Ureter (tissue), 1 donor: ENCODE data around the gene EHMT1. TPM values are rescaled to one million over a fixed set of nuclear protein-coding genes. Genes with fewer than 3 reads are reported as not detected.
"Not testable (repeated sequence)": the region's sequence is repeated elsewhere in the genome, so short reads cannot be mapped to it uniquely, and the experiment has no call there.

Experiments
- DNase-seq: peaks from one replicate; pipeline ENCODE4 v3.0.0-alpha.2; 2020; ENCODE audit warnings: low spot score
- total RNA-seq: library from RNA; stranded (reverse); gene quantifications from one replicate; pipeline ENCODE4 v1.2.4, GENCODE V29; 2023
- donor health status: DM: yes; HTN: yes; CAD: no.

EHMT1 gene
- total RNA-seq, 1 donor from 2014 or later: 126 TPM

GRCh38 chr9:137719194-137719593 lies 100.4 kb downstream of the EHMT1 start:
- DNase-seq: no peak

- no peak for DNase-seq
These were observed 101.8 kb downstream of the EHMT1 start for GRCh38 chr9:137720571-137721110.

- no peak for DNase-seq
These were observed 102.7 kb downstream of the EHMT1 start for GRCh38 chr9:137721479-137721878.

GRCh38 chr9:137721899-137722298 lies 103.1 kb downstream of the EHMT1 start:
- no peak for DNase-seq

GRCh38 chr9:137722481-137722880 lies 103.7 kb downstream of the EHMT1 start:
- DNase-seq: no peak

- not testable (repeated sequence) for DNase-seq
These were observed 104.6 kb downstream of the EHMT1 start for GRCh38 chr9:137723356-137723755.

GRCh38 chr9:137723783-137724445 lies 105.1 kb downstream of the EHMT1 start:
- DNase-seq: no peak

- no peak for DNase-seq
These were observed 106.0 kb downstream of the EHMT1 start for GRCh38 chr9:137724818-137725240.

GRCh38 chr9:137725598-137725997 lies 106.8 kb downstream of the EHMT1 start:
- DNase-seq: no peak

- not testable (repeated sequence) for DNase-seq
These were observed 107.5 kb downstream of the EHMT1 start for GRCh38 chr9:137726336-137726735.

GRCh38 chr9:137726764-137727163 lies 108.0 kb downstream of the EHMT1 start:
- no peak for DNase-seq

GRCh38 chr9:137727716-137728115 lies 108.9 kb downstream of the EHMT1 start:
- DNase-seq: no peak

GRCh38 chr9:137728444-137729311 lies 109.9 kb downstream of the EHMT1 start:
- no peak for DNase-seq

- DNase-seq: no peak
These were observed 112.6 kb downstream of the EHMT1 start for GRCh38 chr9:137731216-137731946.

- no peak for DNase-seq
These were observed 113.4 kb downstream of the EHMT1 start for GRCh38 chr9:137731947-137732813.

- DNase-seq: no peak
These were observed 114.6 kb downstream of the EHMT1 start for GRCh38 chr9:137733429-137733828.

GRCh38 chr9:137734181-137734580 lies 115.4 kb downstream of the EHMT1 start:
- no peak for DNase-seq

GRCh38 chr9:137738182-137738696 lies 119.4 kb downstream of the EHMT1 start:
- DNase-seq: not testable (repeated sequence)

GRCh38 chr9:137738703-137739102 lies 119.9 kb downstream of the EHMT1 start:
- DNase-seq: no peak

GRCh38 chr9:137739371-137740309 lies 120.8 kb downstream of the EHMT1 start:
- DNase-seq: no peak
